GM21825 (cell line): ENCODE results near the gene PCLAF.
"Not testable (repeated sequence)": the region's sequence is repeated elsewhere in the genome, so short reads cannot be mapped to it uniquely, and the experiment has no call there.

Source experiments
- ATAC-seq: cut with Tn5 transposase; IDR thresholded peaks from one replicate; pipeline ENCODE4 v1.9.1; 2021; ENCODE audit warnings: mild to moderate bottlenecking, moderate library complexity; ENCODE audit not compliant: unreplicated experiment

Gene PCLAF

GRCh38 chr15:64326458-64326857 is 54.8 kb downstream of the PCLAF start:
- not testable (repeated sequence) for ATAC-seq

DNA sequence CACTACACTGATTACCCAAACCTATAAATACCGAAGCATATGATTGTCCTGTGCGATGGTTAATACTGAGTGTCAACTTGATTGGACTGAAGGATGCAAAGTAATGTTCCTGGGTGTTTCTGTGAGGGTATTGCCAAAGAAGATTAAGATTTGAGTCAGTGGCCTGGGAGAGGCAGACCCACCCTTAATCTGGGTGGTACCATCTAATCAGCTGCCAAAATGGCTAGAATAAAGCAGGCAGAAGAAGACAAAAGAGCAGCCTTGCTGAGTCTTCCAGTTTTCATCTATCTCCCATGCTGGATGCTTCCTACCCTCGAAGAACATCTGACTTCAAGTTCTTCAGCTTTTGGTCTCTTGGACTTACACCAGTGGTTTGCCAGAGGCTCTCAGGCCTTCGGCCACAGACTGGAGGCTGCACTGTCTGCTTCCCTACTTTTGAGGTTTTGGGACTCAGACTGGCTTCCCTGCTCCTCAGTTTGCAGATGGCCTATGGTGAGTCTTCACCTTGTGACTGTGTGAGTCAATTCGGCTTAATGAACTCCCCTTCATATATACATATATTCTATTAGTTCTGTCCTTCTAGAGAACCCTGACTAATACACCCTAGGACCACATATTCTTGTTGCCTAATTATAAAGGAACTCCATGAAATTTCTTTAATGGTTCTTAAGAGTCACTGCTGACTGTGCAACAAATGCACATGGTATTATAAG is 56.9 kb downstream of the PCLAF start:
- no peak for ATAC-seq

DNA sequence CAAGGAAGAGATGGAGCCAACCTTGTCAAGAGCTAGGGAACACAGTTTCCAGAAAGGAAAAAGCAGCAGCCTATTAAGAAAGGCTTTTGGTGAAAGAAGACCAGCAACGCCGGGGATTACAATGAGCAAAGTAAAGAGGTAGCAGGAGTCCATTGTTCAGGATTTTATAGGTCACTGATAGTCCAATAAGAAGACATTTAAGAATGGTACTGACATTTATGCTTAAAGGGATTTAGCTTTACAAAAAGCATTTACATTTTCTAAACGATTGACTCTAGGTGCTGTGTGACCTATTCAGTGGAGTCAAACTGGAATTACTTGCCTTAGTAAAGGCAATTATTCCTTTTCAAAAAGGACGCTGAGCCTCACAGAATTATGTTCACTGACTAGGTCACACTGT is 66.0 kb downstream of the PCLAF start:
- no peak for ATAC-seq

GRCh38 chr15:64314456-64314855 is 66.8 kb downstream of the PCLAF start:
- no peak for ATAC-seq
